ENCODE data around the gene ISYNA1.
"Not testable (repeated sequence)": the region's sequence is repeated elsewhere in the genome, so short reads cannot be mapped to it uniquely, and the experiment has no call there.

The ISYNA1 gene

GRCh38 chr19:18418483-18419194, 19.3 kb downstream of the ISYNA1 start:
- peak; percentile 94 for DNase-seq

GRCh38 chr19:18418029-18418482, 19.9 kb downstream of the ISYNA1 start:
- DNase-seq, result no peak

- peak; percentile 89 for DNase-seq
These were observed 20.5 kb downstream of the ISYNA1 start for GRCh38 chr19:18417250-18418028.

GRCh38 chr19:18416778-18417249, 21.1 kb downstream of the ISYNA1 start:
- DNase-seq, result peak; percentile 96

DNA sequence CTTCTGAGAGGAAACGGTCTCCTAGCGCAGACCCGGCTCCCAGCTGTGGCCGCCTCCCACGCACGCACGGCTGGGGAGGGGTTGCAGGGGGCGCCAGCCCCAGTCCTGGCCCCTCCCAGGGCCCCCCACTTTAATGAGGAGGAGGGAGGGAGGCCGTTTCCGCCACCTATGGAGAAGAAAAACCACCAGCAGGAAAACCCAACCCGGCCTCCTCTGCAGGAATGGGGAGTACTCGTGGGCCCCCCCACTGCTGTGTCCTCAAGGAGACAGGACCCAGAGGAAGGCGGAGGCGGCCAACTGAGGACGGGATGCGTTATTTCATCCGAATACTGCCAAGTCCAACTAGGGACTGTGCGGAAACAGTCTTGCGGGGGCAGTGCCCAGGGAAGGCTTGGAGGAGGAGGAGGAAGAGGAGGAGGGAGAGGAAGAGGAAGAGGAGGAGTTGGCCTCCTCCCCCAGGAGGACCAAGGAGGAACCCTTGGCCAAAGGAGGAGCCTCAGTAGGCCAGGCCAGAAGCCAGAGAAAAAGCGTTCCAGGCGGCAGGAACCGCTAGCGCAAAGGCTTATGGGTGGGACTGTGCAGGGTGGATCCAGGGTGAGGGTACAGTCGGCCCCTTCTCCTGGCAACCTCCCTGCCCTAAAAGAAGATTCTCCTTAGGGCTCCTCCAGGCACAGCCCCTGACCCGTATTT, 22.6 kb downstream of the ISYNA1 start:
- peak; percentile 64 for DNase-seq

DNA sequence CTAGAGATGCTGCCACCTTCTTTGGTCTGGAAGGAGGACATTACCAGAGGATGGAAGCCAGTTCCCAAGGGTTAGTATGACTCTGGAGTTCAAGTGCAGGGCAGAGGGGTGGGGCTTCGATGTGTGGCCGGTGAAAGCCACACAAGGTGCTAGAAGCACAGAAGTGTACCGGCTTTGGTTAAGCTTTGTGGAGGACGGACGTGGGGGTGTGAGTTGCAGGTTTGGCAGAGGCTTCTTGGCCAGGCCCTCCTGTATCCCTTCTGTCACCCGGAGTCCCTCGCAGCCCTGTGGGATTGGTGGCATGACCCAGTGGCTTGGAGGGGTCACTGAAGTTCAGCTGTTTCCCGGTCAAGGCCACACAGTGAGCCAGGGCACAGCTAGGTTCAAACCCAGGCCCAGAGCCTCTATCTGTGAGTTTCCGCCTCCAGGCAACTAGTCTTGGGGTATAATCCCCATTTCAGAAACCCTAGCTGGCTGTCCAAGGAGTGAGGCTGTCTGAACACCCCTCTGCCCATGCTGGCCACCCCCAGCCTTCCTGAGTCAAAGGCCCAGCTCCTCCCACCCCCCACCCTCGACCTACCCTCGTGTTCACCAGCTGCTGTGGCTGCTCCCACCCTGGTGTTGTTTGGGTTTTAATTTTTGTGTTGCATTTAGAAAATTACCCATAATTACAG, 23.3 kb downstream of the ISYNA1 start:
- peak; percentile 69 for DNase-seq

DNA sequence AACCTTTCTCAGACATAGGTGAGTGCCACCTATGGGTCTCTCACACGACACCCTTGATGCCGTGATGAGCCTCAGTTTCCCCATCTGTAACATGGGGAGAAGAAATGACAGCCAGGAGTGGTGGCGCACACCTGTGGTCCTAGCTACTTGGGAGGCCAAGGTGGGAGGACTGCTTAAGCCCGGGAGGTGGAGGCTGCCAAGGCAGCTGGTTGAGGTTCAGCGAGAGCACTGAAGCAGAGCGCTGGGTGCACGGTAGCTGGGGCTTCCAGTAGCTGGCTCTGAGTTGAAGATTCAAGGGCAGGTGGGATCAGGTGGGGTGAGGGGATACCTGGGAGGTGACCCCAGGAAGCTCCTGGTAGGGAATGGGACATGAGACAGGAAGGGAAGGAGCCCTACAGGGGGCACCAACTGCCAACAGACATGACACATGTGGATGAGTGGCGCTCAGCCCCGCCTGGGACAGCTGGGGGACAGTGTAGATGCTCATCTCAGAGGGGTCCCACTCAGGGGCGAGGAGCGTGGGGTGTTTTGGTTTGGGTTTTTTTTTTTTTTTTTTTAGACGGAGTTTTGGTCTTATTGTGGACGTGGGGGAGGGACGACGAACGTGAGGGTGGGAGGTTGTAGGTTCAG, 25.2 kb downstream of the ISYNA1 start:
- DNase-seq, result no peak

- no peak for DNase-seq
These were observed 29.9 kb downstream of the ISYNA1 start for GRCh38 chr19:18408053-18408476.

GRCh38 chr19:18406749-18407148, 31.2 kb downstream of the ISYNA1 start:
- DNase-seq, result no peak

GRCh38 chr19:18405754-18406153, 32.2 kb downstream of the ISYNA1 start:
- DNase-seq, result not testable (repeated sequence)

DNA sequence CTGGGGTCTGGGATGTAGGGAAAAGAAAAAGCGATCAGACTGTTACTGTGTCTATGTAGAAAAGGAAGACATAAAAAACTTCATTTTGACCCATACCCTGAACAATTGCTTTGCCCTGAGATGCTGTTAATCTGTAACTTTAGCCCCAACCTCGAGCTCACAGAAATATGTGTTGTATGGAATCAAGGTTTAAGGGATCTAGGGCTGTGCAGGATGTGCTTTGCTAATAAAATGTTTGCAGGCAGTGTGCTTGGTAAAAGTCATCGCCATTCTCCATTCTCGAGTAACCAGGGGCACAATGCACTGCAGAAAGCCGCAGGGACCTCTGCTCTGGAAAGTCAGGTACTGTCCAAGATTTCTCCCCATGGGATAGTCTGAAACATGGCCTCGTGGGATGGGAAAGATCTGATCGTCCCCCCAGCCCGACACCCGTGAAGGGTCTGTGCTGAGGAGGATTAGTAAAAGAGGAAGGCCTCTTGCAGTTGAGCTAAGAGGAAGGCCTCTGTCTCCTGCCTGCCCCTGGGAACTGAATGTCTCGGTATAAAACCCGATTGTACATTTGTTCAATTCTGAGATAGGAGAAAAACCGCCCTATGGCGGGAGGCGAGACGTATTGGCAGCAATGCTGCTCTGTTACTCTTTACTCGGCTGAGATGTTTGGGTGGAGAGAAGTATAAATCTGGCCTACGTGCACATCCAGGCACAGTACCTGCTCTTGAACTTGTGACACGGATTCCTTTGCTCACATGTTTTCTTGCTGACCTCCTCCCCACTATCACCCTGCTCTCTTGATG, 35.3 kb downstream of the ISYNA1 start:
- DNase-seq, result not testable (repeated sequence)

- no peak for DNase-seq
These were observed 36.3 kb downstream of the ISYNA1 start for GRCh38 chr19:18401580-18402112.

DNA sequence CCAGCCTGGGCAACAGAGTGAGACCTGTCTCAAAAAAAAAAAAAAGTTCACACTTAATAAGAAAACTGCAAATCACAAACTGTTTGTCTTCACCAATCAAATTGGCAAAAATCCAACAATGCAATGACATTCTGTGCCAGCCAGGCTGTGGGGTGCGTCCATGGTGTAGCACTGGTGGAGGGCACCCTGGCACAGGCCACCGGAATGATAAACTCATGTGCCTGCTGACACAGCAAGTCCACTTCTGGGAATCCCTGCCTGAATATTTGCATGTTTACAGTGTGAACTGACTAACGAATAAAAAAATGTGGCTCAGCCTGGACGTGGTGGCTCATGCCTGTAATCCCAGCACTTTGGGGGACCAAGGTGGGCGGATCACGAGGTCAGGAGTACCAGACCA, 38.9 kb downstream of the ISYNA1 start:
- no peak for DNase-seq

GRCh38 chr19:18397242-18398202, 40.4 kb downstream of the ISYNA1 start, which contains the start of gene LRRC25:
Gene LRRC25, minus strand, starts transcription at chr19:18397622. Its CDS starts 659 bp downstream, at chr19:18396963.
- DNase-seq, result peak; percentile 54

GRCh38 chr19:18396471-18397241, 41.3 kb downstream of the ISYNA1 start:
- no peak for DNase-seq

DNA sequence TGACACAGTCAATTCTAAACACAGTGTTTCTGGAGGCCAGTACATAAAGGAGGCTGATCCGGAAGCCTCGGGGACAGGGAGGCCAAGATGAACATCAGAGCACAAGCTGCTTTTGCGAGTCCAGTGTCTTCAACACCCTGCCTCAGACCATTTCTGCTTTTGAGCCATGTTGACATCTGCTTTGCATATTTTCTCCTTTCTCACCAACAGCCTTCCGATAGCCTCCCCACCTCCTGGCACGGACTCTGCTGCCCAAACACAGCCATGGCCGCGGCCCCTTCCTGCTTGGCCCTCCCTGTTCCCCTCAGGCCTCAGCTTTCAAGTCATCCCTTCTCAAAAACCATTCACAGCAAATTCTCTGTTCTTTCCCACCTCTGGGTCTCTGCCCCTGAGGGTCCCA, 44.1 kb downstream of the ISYNA1 start:
- DNase-seq, result no peak

GRCh38 chr19:18392926-18393325, 45.0 kb downstream of the ISYNA1 start:
- no peak for DNase-seq

DNA sequence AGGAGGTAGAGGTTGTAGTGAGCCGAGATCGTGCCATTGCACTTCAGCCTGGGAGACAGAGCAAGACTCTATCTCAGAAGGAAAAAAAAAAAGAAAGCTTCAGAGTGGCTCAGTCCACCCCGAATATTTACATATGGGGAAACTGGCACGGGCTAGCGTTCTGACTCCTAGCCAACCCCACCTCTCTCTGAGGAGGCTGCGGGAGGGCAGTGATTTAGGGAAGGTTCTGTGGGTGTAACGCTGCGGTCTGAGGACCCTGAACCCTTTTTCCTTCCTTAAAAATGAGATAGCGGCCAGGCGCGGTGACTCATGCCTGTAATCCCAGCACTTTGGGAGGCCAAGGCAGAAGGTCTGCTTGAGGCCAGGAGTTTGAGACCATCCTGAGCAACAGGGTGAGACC, 45.5 kb downstream of the ISYNA1 start:
- DNase-seq, result no peak

GRCh38 chr19:18391509-18392075, 46.3 kb downstream of the ISYNA1 start:
- no peak for DNase-seq

Data from eye (tissue), 1 donor.